Activated T-helper 9 cell treated with anti-CD3 and anti-CD28 coated beads, Interleukin-2, amount 50 U/mL, for 16 hours (primary cell): ENCODE data around the gene PRKCA.
A peak's percentile ranks its signal among the peaks of the same experiment; 100 is the strongest.
"Not testable (repeated sequence)": the region's sequence is repeated elsewhere in the genome, so short reads cannot be mapped to it uniquely, and the experiment has no call there.

Source experiments
- DNase-seq: peaks from one replicate; pipeline ENCODE4 v3.0.0-alpha.2; 2020; ENCODE audit warnings: low read depth

Gene PRKCA

GRCh38 chr17:66301864-66302741, at the start of gene PRKCA:
Gene PRKCA, plus strand, starts transcription at chr17:66302613.
- peak; percentile 61 for DNase-seq

- DNase-seq, result not testable (repeated sequence)
These were observed 49.0 kb upstream of the PRKCA start for GRCh38 chr17:66253458-66253857.

GRCh38 chr17:66255112-66255511, 47.3 kb upstream of the PRKCA start:
- DNase-seq, result no peak

DNA sequence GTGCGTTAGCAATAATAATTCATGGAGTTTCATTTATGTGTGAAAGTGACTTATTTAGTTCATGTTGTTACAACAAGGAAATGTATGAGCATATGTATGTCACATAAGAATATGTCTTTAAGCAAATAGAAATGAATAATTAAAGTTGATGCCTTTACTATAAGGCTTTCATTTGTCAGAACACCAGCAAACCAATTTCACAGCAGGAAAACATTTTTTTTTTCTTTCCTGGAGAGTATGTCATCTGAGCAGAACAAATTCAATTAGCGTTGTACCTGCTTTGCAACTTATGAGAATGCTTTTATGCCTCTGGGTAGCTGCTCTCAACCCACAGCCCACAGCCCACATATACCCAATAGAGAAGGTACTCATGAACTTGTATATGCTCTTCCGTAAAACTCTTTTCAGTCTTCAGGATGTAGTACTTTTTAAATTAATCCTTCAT, 46.9 kb upstream of the PRKCA start:
- no peak for DNase-seq

DNA sequence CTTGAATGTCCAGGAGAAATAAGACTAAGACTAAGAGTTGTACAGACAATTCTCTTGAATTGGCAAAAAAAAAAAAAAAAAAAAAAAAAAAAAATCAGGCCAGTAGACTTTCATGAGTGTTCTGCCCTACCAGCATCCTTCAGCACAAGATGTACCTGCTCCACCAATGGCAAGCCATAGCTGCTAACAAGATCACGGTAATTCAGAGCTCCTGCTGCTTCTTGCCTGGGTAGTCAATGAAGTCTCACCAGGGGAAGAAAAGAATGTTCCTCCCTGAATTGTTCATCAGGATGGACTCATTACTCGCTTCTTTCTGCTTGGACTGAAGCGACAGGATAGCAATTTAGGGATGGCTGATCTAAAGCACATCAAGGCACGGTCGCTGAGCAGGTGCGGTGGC, 42.1 kb upstream of the PRKCA start:
- DNase-seq, result no peak

- DNase-seq, result no peak
These were observed 41.7 kb upstream of the PRKCA start for GRCh38 chr17:66260688-66261087.

DNA sequence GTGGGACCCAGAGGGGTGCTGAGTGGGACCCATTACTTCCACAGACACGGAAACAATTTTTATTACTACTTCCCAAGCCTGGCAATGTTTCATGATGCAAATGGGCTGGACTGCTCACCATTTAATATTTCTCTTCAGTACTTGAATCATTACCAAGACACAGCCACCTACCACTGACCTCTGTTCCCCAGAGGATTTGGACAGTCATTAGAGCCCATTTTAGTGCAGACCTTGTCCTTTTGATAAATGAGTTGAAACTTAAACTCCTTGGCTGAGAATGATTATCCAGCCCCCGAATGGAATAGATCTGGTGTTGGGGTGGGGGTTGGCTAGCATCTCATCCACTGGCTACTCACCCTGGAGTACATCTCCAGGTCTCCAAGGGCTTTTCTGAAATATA, 39.6 kb upstream of the PRKCA start:
- DNase-seq, result no peak

DNA sequence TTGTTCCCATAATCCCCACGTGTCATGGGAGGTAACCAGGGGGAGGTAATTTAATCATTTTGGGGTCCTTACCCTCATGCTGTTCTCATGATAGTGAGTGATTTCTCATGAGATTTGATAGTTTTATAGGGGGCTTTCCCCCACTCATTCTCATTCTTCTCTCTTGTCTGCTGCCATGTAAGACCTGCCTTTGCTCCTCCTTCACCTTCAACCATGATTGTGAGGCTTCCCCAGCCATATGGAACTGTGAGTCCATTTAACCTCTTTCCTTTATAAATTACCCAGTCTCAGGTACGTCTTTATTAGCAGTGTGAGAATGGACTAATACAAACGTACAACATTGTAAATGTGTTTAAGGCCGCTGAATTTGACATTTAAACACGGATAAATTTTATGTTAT, 37.7 kb upstream of the PRKCA start:
- DNase-seq, result no peak

DNA sequence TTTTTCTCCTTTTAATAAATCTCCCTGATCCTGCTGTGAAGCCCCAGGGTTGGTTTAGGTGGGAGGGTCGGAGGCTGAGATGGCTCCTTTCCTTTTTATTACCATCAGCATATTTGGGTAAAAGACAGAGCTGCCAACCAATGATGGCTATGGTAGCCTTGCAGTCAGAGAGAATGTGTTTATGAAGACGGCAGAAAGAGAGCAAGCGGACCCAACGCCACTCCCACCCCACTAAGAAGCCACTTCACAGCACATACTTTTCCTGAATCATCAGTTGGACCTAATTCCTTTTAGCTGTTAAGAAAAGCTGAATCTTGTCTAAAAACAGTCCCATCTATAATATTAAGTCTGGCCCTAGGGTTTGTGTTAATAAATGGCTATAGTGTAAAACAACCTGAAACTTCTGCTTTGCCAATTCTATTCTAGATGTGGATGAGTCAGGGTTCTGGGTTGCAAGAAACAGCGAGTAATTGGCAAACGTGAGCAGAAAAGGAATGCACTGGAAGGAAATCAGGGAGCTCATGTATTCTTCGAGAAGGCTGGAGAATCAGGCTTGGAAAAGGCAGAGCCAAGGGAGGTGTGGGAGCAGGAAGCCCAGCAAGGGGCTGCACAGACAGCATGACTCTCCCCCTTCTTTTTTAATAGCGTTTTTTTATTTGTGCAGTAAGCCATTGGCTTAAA, 34.0 kb upstream of the PRKCA start:
- DNase-seq, result no peak

- DNase-seq, result no peak
These were observed 32.3 kb upstream of the PRKCA start for GRCh38 chr17:66270106-66270505.

- no peak for DNase-seq
These were observed 30.9 kb upstream of the PRKCA start for GRCh38 chr17:66271512-66271911.

DNA sequence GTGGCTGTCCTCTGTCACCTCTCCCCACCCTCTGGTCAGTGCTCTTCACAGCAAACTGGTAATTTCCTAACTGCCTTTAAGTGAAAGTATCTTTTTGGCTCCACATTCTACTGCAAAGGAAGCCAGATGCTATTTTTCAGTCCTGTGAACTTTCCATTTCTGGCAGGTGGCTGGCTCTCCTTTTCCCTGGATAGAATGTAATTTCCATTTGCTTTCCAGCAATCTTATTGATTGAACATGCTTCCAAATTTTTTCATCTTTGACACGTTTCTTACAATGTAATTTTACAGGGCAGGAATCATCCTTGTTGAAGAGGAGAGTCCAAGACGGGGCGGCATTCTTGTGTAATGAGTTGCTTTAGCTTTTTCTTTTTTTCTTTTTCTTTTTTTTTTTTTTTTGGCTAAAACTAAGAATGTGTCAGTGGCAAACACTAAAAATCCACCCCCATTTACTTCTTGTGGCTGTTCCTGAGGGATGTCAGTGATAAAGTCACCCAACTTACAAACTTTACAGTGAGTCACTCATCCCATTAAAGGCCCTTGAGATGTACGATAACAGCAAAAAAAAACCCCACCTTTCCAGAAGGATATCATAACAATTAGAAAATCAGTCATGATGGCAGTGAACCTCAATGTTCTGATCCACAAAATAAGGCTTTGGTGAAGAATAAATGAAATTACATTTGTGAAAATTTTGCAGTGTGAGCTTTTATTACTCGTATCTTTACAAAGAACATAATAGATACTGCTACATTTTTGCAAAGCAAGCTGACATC, 29.4 kb upstream of the PRKCA start:
- DNase-seq, result no peak

- DNase-seq, result no peak
These were observed 28.9 kb upstream of the PRKCA start for GRCh38 chr17:66273586-66273848.

DNA sequence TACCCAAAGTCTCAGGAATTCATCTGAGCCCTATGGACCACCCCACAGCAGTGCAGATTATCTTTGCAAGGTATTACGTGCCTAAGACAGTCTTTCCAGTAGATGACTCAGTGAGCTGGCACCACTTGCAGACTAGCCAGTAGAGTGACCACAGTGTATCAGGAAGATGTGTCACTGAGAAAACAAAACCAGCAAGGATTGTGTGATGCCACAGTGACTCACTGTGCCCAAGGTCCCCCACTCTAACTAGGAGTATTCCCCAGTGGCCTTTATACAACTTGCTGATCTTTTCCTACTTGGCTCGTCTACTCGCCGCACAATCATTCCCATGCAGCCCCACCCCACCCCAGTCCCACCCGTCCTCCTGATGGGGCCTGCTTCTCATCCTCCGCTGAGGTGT, 26.8 kb upstream of the PRKCA start:
- no peak for DNase-seq

GRCh38 chr17:66276328-66276937, 26.0 kb upstream of the PRKCA start:
- DNase-seq, result no peak

DNA sequence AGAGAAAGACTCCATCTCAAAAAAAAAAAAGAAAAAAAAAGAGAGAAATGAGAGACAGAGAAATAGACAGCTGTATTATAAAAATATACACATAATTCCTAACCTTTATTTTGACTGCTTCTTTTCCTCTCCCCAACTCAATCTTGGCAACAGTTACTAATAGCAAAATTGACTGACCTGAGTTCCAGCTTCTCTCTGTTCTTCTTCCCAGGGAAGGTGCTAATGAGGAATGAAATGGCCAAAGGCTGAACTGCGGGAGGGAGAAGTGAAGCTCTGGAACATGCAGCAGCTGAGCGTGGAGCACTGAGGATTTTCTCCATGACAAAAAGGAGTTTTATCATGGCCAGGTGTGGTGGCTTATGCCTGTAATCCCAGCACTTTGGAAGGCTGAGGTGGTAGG, 25.2 kb upstream of the PRKCA start:
- no peak for DNase-seq

- DNase-seq, result no peak
These were observed 20.6 kb upstream of the PRKCA start for GRCh38 chr17:66281661-66282369.

DNA sequence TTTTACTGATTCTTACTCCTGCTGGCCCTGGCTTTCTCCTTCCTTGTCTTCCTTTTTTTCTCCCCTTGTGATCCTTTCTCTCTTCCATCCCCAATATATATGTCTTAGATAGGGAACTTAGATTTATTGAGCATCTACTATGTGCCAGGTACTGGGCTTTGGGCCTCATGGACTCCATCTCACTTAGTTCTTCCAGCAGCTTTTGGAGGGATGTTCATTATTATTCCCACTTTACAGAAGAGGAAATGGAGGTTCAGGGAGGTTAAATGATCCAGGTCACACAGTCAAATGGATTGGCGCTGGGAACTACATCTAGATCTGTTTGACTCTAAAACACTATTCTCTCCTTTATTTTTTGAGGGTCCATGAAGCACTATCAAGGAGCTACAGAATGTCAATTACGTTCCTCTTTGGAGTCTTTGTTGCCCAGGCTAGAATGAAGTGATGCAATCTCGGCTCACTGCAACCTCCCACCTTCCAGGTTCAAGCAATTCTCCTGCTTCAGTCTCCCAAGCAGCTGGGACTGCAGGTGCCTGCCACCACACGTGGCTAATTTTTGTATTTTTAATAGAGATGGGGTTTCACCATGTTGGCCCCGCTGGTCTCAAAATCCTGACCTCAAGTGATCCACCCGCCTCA, 19.0 kb upstream of the PRKCA start:
- DNase-seq, result no peak

- no peak for DNase-seq
These were observed 18.4 kb upstream of the PRKCA start for GRCh38 chr17:66283971-66284370.

GRCh38 chr17:66285149-66285548, 17.3 kb upstream of the PRKCA start:
- no peak for DNase-seq

GRCh38 chr17:66287911-66288310, 14.5 kb upstream of the PRKCA start:
- no peak for DNase-seq
